OCI-LY3 (cell line): Measurements from ENCODE around the gene UNC93B1.

Source experiments
- H2AFZ ChIP-seq: fragments of 200-600, 300-600 bp; shearing (Covaris generic); 2 replicates; pipeline ENCODE4 v1.6.0; 2014; ENCODE audit warnings: antibody characterized with exemption, low read depth, low read length
- H3K27ac ChIP-seq: fragments of 200-600, 300-600 bp; sonication (generic); 2 replicates; pipeline ENCODE4 v1.5.1; 2014; ENCODE audit warnings: mild to moderate bottlenecking, low read length, moderate library complexity, mixed read lengths
- H3K27me3 ChIP-seq: fragments of 200-600, 300-600 bp; sonication (generic); 2 replicates; pipeline ENCODE4 v1.6.1; 2014; ENCODE audit warnings: low read depth, low read length, mixed read lengths
- H3K36me3 ChIP-seq: fragments of 200-600, 300-600 bp; sonication (generic); replicated peaks from 2 replicates; pipeline ENCODE3; 2014; ENCODE audit warnings: low read depth, low read length, mixed read lengths
- H3K4me1 ChIP-seq: fragments of 300-600, 200-600 bp; sonication (generic); 2 replicates; pipeline ENCODE4 v1.6.1; 2014; ENCODE audit warnings: low read length, mixed read lengths
- H3K4me2 ChIP-seq: fragments of 200-600, 300-600 bp; sonication (generic); 2 replicates; pipeline ENCODE4 v1.6.1; 2014; ENCODE audit warnings: low read length, mixed read lengths
- H3K4me3 ChIP-seq: fragments of 300-600, 200-600 bp; sonication (generic); 2 replicates; pipeline ENCODE4 v1.5.1; 2014; ENCODE audit warnings: antibody characterized with exemption, mild to moderate bottlenecking, low read length, moderate library complexity
- H3K79me2 ChIP-seq: fragments of 300-600, 200-600 bp; shearing (Covaris generic); 2 replicates; pipeline ENCODE4 v1.6.1; 2014; ENCODE audit warnings: mild to moderate bottlenecking, low read length, mixed read lengths
- H3K9ac ChIP-seq: fragments of 300-600, 200-600 bp; shearing (Covaris generic); 2 replicates; pipeline ENCODE4 v1.6.0; 2014; ENCODE audit warnings: mild to moderate bottlenecking, low read length, moderate library complexity
- H3K9me3 ChIP-seq: fragments of 200-600, 300-600 bp; shearing (Covaris generic); 2 replicates; pipeline ENCODE4 v1.6.1; 2014; ENCODE audit warnings: low read length, mixed read lengths; ENCODE audit not compliant: insufficient read depth
- H4K20me1 ChIP-seq: fragments of 200-600, 300-600 bp; sonication (generic); 2 replicates; pipeline ENCODE4 v1.6.1; 2016; ENCODE audit warnings: low read length, mixed read lengths; ENCODE audit not compliant: insufficient read depth
- EZH2phosphoT487 ChIP-seq: fragments of 200-600 bp; shearing (Covaris generic); IDR thresholded peaks from 2 replicates; pipeline ENCODE4 v1.6.1; 2018; ENCODE audit warnings: antibody characterized with exemption, mixed run types, low read depth
- TF ChIP-seq, protein P1 (sequence below): fragments of 200-600, 300-600 bp; sonication (generic); IDR thresholded peaks from 2 replicates; pipeline ENCODE4 v1.5.1; 2014; ENCODE audit warnings: antibody characterized with exemption, low read length, low read depth

Gene UNC93B1

GRCh38 chr11:68032997-68033707 is 29.3 kb upstream of the UNC93B1 start:
- H3K4me2 ChIP-seq = no peak overlapping the region
- H3K9me3 ChIP-seq = no peaks in the 10 kb centered on the region
- TF ChIP-seq, protein P1, sequence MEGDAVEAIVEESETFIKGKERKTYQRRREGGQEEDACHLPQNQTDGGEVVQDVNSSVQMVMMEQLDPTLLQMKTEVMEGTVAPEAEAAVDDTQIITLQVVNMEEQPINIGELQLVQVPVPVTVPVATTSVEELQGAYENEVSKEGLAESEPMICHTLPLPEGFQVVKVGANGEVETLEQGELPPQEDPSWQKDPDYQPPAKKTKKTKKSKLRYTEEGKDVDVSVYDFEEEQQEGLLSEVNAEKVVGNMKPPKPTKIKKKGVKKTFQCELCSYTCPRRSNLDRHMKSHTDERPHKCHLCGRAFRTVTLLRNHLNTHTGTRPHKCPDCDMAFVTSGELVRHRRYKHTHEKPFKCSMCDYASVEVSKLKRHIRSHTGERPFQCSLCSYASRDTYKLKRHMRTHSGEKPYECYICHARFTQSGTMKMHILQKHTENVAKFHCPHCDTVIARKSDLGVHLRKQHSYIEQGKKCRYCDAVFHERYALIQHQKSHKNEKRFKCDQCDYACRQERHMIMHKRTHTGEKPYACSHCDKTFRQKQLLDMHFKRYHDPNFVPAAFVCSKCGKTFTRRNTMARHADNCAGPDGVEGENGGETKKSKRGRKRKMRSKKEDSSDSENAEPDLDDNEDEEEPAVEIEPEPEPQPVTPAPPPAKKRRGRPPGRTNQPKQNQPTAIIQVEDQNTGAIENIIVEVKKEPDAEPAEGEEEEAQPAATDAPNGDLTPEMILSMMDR = no peak
- no peak for TF ChIP-seq EZH2phosphoT487
- peaks cover 27% of the 10 kb centered on the region for H3K79me2 ChIP-seq
- peaks cover 11% of the 10 kb centered on the region for H3K36me3 ChIP-seq
- no peak overlapping the region for H3K9ac ChIP-seq
- H4K20me1 ChIP-seq = no peaks in the 10 kb centered on the region
- H3K4me1 ChIP-seq = peaks cover 19% of the 10 kb centered on the region
- H3K4me3 ChIP-seq = no peak overlapping the region
- H3K27me3 ChIP-seq = no peaks in the 10 kb centered on the region
- no peak overlapping the region for H3K27ac ChIP-seq
- no peak overlapping the region for H2AFZ ChIP-seq

DNA sequence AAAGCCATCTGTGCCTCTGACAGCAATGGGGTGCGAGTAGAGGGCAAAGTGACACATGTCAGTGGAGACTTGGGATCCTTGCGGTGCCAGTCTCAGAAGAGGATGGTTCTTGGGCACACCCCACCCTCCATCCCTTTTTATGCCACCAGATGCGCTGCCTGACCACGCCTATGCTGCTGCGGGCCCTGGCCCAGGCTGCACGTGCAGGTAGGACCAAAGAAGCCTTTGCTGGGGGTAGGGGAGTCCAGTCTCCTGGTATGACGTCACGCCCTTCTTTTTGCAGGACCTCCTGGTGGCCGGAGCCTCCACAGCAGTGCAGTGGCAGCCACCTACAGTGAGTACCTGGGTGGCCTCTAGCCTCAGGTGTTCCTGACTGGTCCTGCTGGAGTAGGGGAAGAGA is 28.1 kb upstream of the UNC93B1 start:
- Histone ChIP-seq H2AFZ (no peak overlapping the region), H3K79me2 (peaks cover 27% of the 10 kb centered on the region), H3K4me3 (peak overlapping the region; percentile 92; the same call in 1 of the 2 replicates), H3K9ac (0 out of 2 replicates have a peak overlapping the region, but pooled peaks have one; percentile 95), H3K27me3 (no peaks in the 10 kb centered on the region), H3K4me2 (peak overlapping the region; percentile 87), H3K27ac (no peak overlapping the region), H3K4me1 (peaks cover 16% of the 10 kb centered on the region), H4K20me1 (no peaks in the 10 kb centered on the region), H3K36me3 (peaks cover 11% of the 10 kb centered on the region), H3K9me3 (no peaks in the 10 kb centered on the region)
- TF ChIP-seq, protein P1 = no peak
- no peak for TF ChIP-seq EZH2phosphoT487

DNA sequence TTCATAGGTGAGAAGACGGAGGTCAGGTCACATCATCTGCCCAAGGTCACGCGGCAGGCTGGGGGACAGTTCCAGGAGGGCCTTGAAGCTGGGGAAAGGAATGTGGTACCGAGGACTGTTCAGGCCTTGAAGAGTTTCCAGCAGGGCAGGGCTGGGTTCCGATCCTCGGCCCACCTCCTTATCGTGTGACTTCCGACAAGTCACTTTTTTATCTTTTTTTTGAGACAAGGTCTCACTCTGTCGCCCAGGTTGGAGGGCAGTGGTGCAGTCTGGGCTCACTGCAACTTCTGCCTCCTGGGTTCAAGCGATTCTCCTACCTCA is 27.2 kb upstream of the UNC93B1 start:
- Histone ChIP-seq H3K79me2 (peaks cover 27% of the 10 kb centered on the region), H4K20me1 (no peaks in the 10 kb centered on the region), H3K4me3 (peak overlapping the region; percentile 92), H3K4me1 (peaks cover 16% of the 10 kb centered on the region), H3K36me3 (peaks cover 11% of the 10 kb centered on the region), H3K9me3 (no peaks in the 10 kb centered on the region), H3K4me2 (peak overlapping the region; percentile 87), H3K27me3 (no peaks in the 10 kb centered on the region), H3K27ac (peak overlapping the region; percentile 45), H2AFZ (peak overlapping the region; percentile 58; the same call in 1 of the 2 replicates), H3K9ac (peak overlapping the region; percentile 95)
- TF ChIP-seq EZH2phosphoT487 = no peak
- TF ChIP-seq, protein P1 = no peak

- H4K20me1 ChIP-seq = no peaks in the 10 kb centered on the region
- peak within 1 kb of the TSS; percentile 58; the same call in 1 of the 2 replicates for H2AFZ ChIP-seq
- peaks cover 11% of the 10 kb centered on the region for H3K36me3 ChIP-seq
- peak within 1 kb of the TSS; percentile 92 for H3K4me3 ChIP-seq
- no peaks in the 10 kb centered on the region for H3K27me3 ChIP-seq
- peak within 1 kb of the TSS; percentile 45 for H3K27ac ChIP-seq
- H3K4me2 ChIP-seq = peak within 1 kb of the TSS; percentile 87
- H3K9ac ChIP-seq = peak within 1 kb of the TSS; percentile 95
- TF ChIP-seq, protein P1 = no peak
- no peak for TF ChIP-seq EZH2phosphoT487
- H3K79me2 ChIP-seq = peaks cover 27% of the 10 kb centered on the region
- H3K4me1 ChIP-seq = peaks cover 16% of the 10 kb centered on the region
- no peaks in the 10 kb centered on the region for H3K9me3 ChIP-seq
These were observed 26.6 kb upstream of the UNC93B1 start, which contains the start of gene NDUFS8 for GRCh38 chr11:68030318-68031143. TSS of gene NDUFS8 (plus strand) at chr11:68030681. CDS start at chr11:68032152, 1,471 bp downstream.
